ENCODE results near the gene GLI2. TPM values are rescaled to one million over a fixed set of nuclear protein-coding genes. Genes with fewer than 3 reads are reported as not detected.

GLI2 gene
- total and polyA plus RNA-seq, 2 experiments from 2014 or later, result 53.6 to 57.0 TPM

- Histone ChIP-seq H4K20me1 (replicated peaks; ENCODE audit: insufficient read depth) (no peaks in the 10 kb centered on the region), H3K9me2 (ENCODE audit: insufficient read depth) (no peaks in the 10 kb centered on the region), H3K4me1 (ENCODE audit: insufficient read depth) (peaks cover 46% of the 10 kb centered on the region), H3K36me3 (ENCODE audit: insufficient read depth) (no peaks in the 10 kb centered on the region), H3F3A (replicated peaks; ENCODE audit: low read depth) (peaks cover 13% of the 10 kb centered on the region; the same call in 1 of the 2 replicates), H3K4me3 (no peak overlapping the region), H3K27ac (ENCODE audit: low read depth) (no peak overlapping the region), H2AFZ (no peak overlapping the region), H3K4me2 (peak overlapping the region; percentile 48; the same call in 1 of the 2 replicates), H3K79me2 (replicated peaks; ENCODE audit: insufficient read depth) (no peaks in the 10 kb centered on the region), H3K27me3 (ENCODE audit: insufficient read depth) (peaks cover 16% of the 10 kb centered on the region; the same call in 1 of the 2 replicates)
- H3K4me1 Mint-ChIP-seq, result peaks cover 71% of the 10 kb centered on the region
- TF ChIP-seq, protein P1, sequence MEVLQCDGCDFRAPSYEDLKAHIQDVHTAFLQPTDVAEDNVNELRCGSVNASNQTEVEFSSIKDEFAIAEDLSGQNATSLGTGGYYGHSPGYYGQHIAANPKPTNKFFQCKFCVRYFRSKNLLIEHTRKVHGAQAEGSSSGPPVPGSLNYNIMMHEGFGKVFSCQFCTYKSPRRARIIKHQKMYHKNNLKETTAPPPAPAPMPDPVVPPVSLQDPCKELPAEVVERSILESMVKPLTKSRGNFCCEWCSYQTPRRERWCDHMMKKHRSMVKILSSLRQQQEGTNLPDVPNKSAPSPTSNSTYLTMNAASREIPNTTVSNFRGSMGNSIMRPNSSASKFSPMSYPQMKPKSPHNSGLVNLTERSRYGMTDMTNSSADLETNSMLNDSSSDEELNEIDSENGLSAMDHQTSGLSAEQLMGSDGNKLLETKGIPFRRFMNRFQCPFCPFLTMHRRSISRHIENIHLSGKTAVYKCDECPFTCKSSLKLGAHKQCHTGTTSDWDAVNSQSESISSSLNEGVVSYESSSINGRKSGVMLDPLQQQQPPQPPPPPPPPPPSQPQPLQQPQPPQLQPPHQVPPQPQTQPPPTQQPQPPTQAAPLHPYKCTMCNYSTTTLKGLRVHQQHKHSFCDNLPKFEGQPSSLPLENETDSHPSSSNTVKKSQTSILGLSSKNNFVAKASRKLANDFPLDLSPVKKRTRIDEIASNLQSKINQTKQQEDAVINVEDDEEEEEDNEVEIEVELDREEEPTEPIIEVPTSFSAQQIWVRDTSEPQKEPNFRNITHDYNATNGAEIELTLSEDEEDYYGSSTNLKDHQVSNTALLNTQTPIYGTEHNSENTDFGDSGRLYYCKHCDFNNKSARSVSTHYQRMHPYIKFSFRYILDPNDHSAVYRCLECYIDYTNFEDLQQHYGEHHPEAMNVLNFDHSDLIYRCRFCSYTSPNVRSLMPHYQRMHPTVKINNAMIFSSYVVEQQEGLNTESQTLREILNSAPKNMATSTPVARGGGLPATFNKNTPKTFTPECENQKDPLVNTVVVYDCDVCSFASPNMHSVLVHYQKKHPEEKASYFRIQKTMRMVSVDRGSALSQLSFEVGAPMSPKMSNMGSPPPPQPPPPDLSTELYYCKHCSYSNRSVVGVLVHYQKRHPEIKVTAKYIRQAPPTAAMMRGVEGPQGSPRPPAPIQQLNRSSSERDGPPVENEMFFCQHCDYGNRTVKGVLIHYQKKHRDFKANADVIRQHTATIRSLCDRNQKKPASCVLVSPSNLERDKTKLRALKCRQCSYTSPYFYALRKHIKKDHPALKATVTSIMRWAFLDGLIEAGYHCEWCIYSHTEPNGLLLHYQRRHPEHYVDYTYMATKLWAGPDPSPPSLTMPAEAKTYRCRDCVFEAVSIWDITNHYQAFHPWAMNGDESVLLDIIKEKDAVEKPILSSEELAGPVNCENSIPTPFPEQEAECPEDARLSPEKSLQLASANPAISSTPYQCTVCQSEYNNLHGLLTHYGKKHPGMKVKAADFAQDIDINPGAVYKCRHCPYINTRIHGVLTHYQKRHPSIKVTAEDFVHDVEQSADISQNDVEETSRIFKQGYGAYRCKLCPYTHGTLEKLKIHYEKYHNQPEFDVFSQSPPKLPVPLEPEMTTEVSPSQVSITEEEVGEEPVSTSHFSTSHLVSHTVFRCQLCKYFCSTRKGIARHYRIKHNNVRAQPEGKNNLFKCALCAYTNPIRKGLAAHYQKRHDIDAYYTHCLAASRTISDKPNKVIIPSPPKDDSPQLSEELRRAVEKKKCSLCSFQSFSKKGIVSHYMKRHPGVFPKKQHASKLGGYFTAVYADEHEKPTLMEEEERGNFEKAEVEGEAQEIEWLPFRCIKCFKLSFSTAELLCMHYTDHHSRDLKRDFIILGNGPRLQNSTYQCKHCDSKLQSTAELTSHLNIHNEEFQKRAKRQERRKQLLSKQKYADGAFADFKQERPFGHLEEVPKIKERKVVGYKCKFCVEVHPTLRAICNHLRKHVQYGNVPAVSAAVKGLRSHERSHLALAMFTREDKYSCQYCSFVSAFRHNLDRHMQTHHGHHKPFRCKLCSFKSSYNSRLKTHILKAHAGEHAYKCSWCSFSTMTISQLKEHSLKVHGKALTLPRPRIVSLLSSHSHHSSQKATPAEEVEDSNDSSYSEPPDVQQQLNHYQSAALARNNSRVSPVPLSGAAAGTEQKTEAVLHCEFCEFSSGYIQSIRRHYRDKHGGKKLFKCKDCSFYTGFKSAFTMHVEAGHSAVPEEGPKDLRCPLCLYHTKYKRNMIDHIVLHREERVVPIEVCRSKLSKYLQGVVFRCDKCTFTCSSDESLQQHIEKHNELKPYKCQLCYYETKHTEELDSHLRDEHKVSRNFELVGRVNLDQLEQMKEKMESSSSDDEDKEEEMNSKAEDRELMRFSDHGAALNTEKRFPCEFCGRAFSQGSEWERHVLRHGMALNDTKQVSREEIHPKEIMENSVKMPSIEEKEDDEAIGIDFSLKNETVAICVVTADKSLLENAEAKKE (CRISPR knock-in tag; IDR thresholded peaks at IDR 0.05), result no peak
- no peak for TF ChIP-seq STAT1 (IDR thresholded peaks at IDR 0.05; ENCODE audit: unreplicated experiment)
- TF ChIP-seq, protein P2, sequence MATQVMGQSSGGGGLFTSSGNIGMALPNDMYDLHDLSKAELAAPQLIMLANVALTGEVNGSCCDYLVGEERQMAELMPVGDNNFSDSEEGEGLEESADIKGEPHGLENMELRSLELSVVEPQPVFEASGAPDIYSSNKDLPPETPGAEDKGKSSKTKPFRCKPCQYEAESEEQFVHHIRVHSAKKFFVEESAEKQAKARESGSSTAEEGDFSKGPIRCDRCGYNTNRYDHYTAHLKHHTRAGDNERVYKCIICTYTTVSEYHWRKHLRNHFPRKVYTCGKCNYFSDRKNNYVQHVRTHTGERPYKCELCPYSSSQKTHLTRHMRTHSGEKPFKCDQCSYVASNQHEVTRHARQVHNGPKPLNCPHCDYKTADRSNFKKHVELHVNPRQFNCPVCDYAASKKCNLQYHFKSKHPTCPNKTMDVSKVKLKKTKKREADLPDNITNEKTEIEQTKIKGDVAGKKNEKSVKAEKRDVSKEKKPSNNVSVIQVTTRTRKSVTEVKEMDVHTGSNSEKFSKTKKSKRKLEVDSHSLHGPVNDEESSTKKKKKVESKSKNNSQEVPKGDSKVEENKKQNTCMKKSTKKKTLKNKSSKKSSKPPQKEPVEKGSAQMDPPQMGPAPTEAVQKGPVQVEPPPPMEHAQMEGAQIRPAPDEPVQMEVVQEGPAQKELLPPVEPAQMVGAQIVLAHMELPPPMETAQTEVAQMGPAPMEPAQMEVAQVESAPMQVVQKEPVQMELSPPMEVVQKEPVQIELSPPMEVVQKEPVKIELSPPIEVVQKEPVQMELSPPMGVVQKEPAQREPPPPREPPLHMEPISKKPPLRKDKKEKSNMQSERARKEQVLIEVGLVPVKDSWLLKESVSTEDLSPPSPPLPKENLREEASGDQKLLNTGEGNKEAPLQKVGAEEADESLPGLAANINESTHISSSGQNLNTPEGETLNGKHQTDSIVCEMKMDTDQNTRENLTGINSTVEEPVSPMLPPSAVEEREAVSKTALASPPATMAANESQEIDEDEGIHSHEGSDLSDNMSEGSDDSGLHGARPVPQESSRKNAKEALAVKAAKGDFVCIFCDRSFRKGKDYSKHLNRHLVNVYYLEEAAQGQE (IDR thresholded peaks at IDR 0.05; ENCODE audit: unreplicated experiment), result no peak
- H3K27ac Mint-ChIP-seq, result no peak overlapping the region
- H3K4me3 Mint-ChIP-seq, result no peak overlapping the region
- H3K27me3 Mint-ChIP-seq (ENCODE audit: insufficient read depth, low read depth, poor library complexity), result peaks cover 29% of the 10 kb centered on the region
- ATAC-seq, result peak; percentile 14
- H3K9me3 Mint-ChIP-seq, result no peaks in the 10 kb centered on the region
- no peaks in the 10 kb centered on the region for H3K36me3 Mint-ChIP-seq (ENCODE audit: low read depth)
- DNase-seq (ENCODE audit: low spot score), result no peak
These were observed 31.0 kb upstream of the GLI2 start for GRCh38 chr2:120704696-120705095.
